GM21528 (cell line): ENCODE results near the gene MAOB.
"Not testable (repeated sequence)": the region's sequence is repeated elsewhere in the genome, so short reads cannot be mapped to it uniquely, and the experiment has no call there.

Experiments used
- ATAC-seq: cut with Tn5 transposase; IDR thresholded peaks from one replicate; pipeline ENCODE4 v1.9.1; 2021; ENCODE audit warnings: mild to moderate bottlenecking, moderate library complexity; ENCODE audit not compliant: unreplicated experiment, low FRiP score

MAOB gene

DNA sequence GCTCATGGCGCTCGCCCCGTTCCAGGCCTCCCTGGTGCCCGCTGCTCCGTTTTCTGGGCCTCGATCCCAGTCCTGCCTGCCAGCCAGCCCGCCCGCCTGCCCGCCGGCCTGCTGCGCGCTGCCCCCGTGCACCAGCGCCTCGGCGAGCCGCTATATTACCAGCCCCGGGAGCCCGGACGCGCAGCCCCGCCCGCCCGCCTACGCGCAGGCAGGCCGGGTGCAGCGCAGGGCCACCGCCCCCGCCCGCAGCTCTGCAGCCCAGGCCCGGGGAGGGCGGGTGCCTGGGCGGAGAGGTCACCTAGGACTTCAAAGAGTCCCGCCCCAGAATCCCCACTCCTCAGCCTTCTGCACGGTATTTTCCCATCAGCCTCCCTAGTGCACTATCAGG lies at the start of gene MAOB:
Gene MAOB (minus strand): TSS at position 157 of the 388 bp plus-strand sequence. CDS start 151 bp downstream, at position 6.
- ATAC-seq: no peak

DNA sequence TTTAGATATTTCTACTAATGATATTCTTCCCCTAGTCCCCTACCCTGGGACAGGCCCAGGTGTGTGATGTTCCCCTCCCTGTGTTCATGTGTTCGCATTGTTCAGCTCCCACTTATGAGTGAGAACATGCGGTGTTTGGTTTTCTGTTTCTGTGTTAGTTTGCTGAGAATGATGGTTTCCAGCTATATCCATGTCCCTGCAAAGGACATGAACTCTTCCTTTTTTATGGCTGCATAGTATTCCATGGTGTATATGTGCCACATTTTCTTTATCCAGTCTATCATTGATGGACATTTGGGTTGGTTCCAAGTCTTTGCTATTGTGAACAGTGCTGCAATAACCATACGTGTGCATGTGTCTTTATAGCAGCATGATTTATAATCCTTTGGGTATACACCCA lies 39.8 kb upstream of the MAOB start:
- ATAC-seq: not testable (repeated sequence)

DNA sequence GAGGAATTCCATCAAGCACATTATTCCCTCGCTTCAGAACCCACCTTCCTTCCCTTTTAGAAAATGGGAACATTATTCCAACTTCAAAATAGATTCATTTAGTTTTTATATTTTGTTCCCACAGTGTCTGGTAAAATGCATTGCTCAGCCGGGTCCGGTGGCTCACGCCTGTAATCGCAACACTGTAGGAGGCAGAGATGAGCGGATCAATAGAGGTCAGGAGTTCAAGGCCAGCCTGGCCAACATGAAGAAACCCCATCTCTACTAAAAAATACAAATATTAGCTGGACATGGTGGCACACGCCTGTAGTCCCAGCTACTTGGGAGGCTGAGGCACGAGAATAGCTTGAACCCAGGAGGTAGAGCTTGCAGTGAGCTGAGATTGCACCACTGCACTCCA lies 28.5 kb upstream of the MAOB start:
- ATAC-seq: not testable (repeated sequence)

DNA sequence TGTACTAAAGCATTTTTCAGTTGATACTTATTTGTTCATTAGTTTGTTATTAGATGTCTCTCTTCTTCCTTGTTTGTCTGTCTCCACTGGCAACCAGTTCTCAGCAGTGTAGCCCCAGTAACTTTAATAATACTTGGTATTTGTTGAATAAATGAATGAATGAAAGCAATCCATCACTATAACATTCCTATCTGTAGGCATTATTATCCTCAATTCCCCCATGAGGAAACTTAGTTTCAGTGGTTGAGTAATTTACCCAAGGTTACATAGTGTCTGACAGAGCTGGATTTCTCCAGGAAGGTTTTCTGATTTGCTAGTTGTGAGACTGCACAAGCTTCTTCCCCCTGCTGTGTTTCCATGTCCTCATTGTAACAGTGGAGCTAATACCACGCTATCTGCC lies 27.8 kb upstream of the MAOB start:
- no peak for ATAC-seq

DNA sequence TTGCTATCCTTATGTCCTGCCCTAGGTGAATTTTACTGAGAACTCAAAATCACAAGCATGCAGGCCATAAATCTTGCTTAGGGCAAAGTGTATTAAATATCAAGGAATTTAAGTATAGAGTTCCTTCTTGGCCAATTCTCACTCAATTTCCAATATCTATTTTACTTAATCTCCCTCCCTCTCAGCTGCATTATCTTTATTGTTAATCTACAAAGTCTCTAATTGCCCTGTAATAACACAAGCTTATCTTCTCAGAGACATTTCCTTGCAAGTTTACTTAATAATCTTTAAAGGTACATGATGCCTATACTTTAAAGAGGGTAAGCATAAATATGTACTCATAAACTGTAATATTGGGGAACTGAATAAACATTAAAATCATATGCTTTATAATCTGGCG lies 26.9 kb upstream of the MAOB start:
- no peak for ATAC-seq

DNA sequence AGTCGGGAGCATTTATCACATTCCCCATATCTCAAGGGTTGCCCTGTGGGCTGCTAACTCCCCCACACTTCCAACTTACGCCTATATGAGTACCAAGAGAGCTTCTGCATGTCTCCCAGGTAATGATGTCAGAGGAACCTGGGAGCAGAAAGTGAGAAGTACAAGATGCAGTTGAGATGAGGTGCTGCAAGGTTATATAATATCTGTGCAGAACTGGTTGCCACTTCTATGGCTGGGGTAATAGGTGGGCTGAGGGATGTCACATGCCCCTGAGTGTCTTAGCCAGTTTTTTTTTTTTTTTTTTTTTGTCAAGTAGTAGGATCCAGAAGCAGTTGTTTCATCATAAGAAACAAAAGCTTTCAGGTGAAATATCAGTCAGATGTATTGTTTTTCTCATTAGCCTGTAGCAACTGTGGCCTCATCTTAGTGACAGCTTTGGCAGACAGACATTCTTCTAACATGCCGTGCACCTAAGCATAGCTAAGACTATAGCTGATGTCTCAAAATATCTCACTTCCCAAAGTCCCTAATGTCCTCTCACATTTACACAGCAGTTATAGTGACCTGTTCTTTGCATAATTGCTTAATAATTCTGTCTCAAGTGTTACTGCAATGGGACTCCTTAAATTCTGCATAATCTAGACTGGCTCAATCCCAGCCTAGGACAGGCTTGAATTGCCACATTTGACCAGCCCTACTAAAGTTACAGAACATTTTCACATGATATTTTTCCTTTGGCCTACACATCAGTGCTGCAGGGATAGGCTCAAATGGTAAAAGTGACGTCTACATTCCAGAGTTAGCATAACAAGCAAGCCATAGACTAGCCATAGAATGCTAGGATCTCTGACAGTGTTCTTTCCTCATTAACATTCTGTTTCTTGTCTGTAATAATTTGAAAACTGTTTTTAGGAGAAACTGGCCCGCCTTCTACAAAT lies 17.9 kb upstream of the MAOB start:
- no peak for ATAC-seq

DNA sequence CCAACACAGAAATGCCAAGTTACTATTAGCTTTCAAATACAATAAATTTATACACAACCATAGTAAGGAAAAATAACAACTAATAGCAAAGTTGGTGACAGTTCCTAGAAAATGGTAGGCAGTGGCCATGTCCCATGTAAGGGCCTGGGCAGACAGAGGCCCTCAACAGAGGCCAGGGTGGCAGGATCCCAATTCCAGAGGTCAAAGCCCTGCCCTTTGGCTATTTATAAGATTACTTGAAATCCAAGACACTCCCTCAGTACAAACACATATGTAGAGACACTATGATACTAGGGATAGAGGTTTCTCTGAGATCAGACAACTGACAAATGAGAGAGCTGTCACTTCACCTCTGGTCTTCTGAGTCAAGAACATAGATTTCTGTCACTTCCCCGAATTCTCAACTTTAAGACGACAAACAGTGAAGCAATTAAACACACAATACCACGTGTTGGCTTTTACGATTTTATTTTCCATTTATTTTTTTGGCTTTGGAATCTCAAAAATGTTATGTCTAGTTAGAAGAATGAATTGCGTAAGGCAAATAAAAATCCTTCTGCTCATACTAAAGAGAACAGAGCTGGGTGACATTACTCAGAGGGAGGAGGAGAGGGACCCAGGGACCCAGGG lies 16.3 kb upstream of the MAOB start:
- ATAC-seq: no peak

DNA sequence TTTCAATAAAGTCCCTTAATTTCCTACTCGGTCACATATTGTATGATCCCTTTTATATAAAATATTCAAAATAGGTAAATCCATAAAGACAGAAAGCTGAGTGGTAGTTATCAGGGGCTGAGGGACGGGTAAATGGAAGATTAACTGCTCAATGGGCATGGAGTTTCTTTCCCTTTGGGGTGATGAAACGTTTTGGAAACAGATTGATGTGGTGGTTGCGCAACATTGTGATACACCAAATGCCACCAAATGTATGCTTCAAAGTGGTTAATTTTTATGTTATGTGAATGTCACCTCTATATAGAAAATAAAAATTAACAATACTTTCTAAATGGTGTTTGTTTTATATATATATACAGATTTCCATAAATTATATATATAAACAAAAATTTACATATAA lies 15.0 kb upstream of the MAOB start:
- ATAC-seq: no peak

DNA sequence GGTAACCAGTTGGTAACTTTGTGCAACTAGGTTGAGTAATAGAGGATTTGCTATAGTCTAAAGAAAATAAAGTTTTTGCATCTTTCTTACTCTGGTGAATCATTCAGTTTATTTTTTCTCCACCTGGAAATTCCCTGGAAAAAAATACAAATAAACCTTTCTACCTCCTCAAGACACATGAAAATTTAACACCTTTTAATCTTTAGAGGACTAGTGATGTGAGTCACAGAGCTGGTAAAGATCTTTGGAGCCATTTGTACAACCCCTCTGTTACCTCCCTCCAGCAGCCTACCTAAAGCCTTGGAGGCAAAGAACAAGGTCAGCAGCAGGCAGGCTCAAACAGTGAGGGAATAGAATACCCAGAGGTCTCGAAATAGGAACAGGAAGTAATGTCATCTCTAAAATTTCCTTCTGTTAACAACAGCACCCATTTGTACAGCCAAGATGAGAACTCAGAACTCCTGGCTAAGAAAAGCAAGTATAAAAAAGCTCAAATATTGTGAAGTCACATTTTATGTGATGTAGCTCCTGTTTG lies 10.2 kb upstream of the MAOB start:
- no peak for ATAC-seq

DNA sequence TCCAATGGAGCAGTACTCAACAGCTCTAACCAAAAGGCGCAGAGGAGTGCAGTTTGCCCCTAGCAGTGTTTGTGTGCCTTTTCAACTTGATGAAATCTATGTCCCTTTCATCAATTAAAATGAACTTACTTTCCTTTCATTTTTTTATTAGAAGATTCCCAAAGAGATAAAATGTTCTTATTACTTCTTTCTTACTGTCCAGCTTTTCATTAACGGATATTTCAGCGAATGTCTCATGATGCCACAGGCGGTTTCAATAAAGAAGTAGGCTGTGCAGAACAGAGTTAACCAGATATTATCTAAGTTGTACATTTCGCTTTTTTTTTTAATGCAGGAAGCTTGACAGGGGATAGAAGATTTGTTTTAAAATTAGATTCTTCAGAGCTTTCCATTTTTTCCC lies 3.4 kb upstream of the MAOB start:
- ATAC-seq: no peak

DNA sequence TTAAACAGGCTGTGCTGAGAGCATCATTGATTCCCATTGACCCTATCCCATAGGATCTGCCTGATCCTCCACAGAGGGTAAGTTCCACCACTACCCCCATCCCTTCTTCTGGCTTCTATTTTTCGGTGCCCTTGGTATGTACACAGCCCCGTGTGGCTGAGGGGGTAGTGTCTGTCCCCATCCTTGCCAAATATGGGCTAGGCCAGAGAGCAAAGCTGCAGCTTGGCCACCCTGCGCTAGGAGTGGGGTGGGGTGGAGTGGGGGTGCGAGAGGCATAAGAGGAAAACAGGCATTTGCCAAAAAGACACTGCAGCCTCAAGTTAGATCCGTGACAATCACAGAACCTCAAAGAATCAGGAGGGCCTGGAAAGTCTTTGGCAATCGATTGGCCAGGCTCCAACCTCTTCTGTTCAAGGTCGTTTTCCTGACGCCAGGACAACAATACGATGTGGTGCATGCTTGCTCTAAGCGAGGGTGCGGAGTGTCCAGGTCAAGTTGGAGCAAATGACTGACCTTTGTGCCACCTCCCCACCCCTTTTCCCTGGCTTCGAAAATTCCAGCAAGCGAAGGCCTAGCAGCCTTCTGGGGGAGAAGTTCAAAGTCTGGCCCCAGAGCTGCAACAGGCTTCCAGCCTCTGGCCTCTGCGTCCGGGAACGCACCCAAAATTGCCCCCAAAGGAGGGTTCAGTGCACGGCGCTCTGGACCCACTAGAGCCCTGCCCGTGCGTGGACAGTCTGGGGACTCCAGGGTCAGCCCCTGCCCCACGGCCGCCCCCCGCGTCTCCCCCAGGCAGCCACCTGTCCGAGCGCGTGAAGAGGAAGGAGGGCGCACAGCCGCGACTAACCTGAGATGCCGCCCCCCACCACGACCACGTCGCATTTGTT lies 598 bp downstream of the MAOB start:
- ATAC-seq: no peak

DNA sequence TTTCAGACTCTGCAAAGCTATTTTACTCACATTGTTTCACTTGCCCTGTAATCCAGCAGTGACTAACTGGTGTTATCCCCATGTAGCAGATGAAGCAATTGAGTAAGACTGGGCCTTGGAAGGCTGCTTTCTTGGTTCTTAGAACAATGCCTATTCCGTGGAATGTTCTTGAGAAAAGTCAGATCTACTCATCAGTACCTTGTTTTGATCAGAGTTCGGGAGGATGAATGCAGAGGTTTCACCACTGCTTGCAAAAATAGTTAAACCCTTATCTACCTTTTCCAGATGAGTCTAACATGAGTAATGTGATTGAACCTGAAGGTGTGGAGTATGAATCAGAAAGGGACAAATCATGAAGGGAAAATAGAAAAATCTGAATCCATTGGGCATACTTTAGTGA lies 1.8 kb downstream of the MAOB start:
- ATAC-seq: no peak

DNA sequence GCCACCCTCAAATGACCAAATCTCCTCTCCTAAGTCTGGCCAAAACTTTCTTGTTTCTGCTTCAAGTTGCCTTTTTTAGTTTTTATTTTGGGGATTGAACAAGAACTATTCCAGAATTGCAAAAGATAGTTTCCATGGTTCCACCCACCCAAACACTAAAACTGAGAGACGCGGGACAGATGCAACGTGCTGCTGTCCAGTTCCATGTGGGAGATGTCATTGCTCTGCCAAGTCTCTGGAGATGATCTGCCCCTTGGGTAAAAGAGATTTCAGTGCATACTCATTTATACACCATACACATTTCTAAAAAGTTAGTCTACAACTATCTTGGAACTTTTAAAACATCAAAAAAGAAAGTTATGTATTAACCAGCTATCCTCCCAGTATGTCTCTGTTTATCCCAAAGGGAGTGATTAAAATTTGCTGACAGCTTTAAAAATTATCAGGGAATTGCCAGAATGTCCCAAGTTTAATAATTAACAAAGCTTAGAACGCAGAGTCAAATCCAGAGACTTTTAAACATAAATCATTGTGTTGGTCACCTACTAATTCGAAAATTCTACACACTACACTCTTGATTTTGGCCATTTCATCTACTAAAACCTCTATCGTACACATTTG lies 3.2 kb downstream of the MAOB start:
- ATAC-seq: no peak

DNA sequence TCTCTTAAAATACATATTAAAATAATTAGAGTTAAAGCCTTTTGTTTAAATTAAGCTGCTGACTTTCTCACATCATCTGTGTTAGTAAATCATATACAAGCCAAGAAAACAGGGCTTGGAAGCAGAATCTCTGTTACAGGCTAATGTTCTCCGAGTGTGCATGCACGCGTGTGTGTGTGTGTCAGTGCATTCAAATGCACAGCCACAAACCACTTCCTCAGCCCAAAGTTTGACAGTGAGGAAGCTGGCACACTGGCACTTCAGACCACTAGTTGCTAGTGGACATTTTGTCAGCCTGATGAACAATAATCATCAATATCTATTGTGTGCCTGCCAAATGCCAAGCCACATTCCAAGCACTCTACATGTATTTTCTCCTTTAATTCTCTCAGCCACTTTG lies 5.6 kb downstream of the MAOB start:
- ATAC-seq: no peak

DNA sequence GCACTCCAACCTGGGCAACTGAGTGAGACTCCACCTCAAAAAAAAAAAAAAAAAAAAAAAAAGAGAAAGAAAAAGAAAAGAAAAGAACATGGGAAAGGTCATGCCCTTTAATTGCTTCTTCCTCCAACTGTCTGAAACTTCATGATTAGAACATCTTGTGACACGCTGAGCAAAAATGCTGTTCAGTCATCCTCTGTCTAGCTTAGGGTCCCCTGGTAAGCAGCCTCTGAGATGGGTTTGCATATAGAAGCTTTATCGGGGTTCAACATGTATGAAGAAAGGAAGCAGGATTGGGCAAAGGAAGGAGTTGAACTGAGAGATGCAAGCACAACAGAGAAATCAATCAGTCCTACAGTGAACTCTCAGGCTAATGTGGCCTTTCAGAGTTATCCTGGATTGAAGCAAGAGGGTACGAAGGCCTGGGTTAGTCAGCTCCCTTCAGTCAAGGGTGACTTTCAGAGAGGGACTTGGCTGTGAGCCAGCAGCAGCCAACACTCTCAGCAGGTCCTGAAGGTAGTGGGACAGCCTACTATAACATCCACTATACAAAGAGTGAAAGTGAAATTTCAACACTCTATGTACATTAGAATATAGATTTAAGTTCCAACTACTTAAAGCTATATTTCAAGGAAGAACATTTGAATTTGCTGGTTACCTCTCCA lies 11.4 kb downstream of the MAOB start:
- ATAC-seq: no peak

DNA sequence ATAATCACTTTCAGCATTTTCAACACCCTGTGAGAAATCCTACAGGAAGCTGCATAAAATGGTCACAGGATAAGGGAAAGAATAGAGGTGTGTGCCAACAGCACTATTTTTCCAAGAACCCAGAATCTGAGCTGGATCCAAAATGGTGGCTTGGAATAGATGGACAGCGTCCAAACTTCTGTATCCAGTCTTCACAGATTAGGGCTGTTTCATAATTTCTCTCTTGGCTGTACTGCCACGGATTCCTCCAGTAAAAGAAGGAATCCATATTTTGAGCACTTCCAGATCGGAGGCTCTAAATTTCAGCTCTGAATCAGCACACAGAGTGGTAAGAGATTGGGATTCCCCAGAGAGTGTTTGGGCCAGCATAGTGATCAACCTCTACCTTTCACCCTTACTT lies 12.2 kb downstream of the MAOB start:
- ATAC-seq: no peak

DNA sequence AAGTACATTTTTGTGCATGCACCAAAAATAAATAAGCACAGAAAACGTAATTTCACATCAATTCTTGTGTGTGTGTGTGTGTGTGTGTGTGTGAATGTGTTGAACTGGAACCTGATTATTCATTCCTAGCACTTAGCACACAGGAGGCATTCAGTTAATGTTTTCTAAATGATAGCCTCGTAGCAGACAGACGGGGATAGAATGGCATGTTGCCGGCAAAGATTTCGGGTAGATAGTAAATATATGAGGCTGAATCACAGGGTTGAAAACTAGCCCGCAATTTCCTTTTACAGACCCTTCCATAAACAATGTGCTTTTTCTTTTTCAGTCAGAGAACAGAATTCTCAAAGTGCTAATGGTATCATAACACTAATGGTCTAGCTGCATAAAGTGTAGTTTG lies 13.5 kb downstream of the MAOB start:
- ATAC-seq: no peak

DNA sequence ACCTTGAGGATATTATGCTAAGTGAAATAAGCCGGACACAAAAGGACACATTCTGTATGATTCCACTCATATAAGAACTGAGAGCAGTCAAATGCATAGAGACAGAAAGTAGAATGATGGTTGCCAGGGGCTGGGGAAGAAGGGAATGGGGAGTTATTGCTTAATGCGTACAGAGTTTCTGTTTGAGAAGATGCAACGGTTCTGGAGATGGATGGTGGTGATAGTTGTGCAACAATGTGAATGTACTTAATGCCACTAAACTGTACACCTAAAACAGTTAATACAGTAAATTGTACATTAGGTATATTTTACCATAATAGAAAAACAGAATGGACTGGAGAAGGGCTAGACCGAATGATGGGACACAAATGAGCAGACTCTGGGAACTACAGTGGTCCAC lies 15.8 kb downstream of the MAOB start:
- ATAC-seq: no peak

DNA sequence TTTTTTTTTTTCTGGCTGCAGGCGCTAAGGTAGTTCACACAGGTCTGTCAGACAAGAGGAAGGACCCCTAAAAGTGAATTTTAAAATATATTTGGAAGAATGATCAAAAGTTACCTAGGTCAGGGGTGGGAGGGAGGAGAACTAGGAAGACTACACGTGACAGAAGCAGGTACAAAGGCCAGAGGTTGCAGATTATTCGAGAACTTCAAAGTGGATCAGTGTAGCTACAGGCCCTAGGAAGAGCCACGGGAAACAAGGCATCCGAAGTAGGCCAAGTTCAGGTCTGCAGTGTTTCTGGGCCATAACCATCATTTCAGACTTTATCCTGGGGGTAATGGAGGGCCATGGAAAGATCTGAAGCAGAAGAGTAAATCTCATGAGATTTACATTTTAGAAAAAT lies 16.5 kb downstream of the MAOB start:
- no peak for ATAC-seq

DNA sequence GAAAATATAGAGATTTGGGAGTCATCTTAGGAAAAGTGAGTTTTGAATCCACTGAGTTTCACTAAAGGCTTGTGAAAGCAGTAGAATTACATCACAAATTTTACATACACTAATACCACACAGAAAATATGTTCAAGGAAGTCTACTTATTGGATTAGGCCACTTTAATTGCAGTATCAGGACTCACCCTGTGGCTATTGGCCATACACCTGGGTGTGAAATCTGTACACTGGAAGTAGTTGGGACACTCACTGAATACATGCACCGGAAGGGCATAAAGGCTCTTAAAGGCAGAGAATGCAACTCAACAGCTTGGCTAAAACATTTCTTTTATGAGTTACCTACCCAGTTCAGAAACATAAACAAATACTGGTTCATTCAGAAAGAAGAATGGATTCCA lies 19.8 kb downstream of the MAOB start:
- ATAC-seq: no peak
